ENCODE data around the gene CTNNA3. TPM values are rescaled to one million over a fixed set of nuclear protein-coding genes. Genes with fewer than 3 reads are reported as not detected.

The CTNNA3 gene
- total RNA-seq, 1 donor from 2014 or later = 3.3 TPM

GRCh38 chr10:66723608-66724400, 972.2 kb downstream of the CTNNA3 start:
- DNase-seq = no peak
- no peak for TF ChIP-seq CTCF (IDR thresholded peaks at IDR 0.05; ENCODE audit: partially characterized antibody, unreplicated experiment)
- Mint-ChIP-seq H3K4me3 (ENCODE audit: unreplicated experiment) (no peak overlapping the region), H3K27ac (ENCODE audit: unreplicated experiment) (no peak overlapping the region), H3K9me3 (ENCODE audit: unreplicated experiment) (no peaks in the 10 kb centered on the region), H3K27me3 (ENCODE audit: unreplicated experiment) (no peaks in the 10 kb centered on the region), H3K36me3 (ENCODE audit: unreplicated experiment) (no peaks in the 10 kb centered on the region), H3K4me1 (ENCODE audit: low read depth, unreplicated experiment) (no peaks in the 10 kb centered on the region)

- Mint-ChIP-seq H3K36me3 (ENCODE audit: unreplicated experiment) (no peaks in the 10 kb centered on the region), H3K4me1 (ENCODE audit: low read depth, unreplicated experiment) (no peaks in the 10 kb centered on the region), H3K27ac (ENCODE audit: unreplicated experiment) (no peak overlapping the region), H3K27me3 (ENCODE audit: unreplicated experiment) (no peaks in the 10 kb centered on the region), H3K4me3 (ENCODE audit: unreplicated experiment) (no peak overlapping the region), H3K9me3 (ENCODE audit: unreplicated experiment) (peaks cover 2% of the 10 kb centered on the region)
- DNase-seq = no peak
- TF ChIP-seq CTCF (IDR thresholded peaks at IDR 0.05; ENCODE audit: partially characterized antibody, unreplicated experiment) = no peak
Measured at GRCh38 chr10:66719483-66719882, 976.5 kb downstream of the CTNNA3 start.

GRCh38 chr10:66717231-66717981, 978.6 kb downstream of the CTNNA3 start:
- Mint-ChIP-seq H3K9me3 (ENCODE audit: unreplicated experiment) (peaks cover 2% of the 10 kb centered on the region), H3K27me3 (ENCODE audit: unreplicated experiment) (no peaks in the 10 kb centered on the region), H3K27ac (ENCODE audit: unreplicated experiment) (no peak overlapping the region), H3K36me3 (ENCODE audit: unreplicated experiment) (no peaks in the 10 kb centered on the region), H3K4me3 (ENCODE audit: unreplicated experiment) (no peak overlapping the region), H3K4me1 (ENCODE audit: low read depth, unreplicated experiment) (no peaks in the 10 kb centered on the region)
- no peak for DNase-seq
- TF ChIP-seq CTCF (IDR thresholded peaks at IDR 0.05; ENCODE audit: partially characterized antibody, unreplicated experiment) = no peak

GRCh38 chr10:66714741-66715140, 981.3 kb downstream of the CTNNA3 start:
- Mint-ChIP-seq H3K36me3 (ENCODE audit: unreplicated experiment) (no peaks in the 10 kb centered on the region), H3K27ac (ENCODE audit: unreplicated experiment) (no peak overlapping the region), H3K27me3 (ENCODE audit: unreplicated experiment) (no peaks in the 10 kb centered on the region), H3K4me3 (ENCODE audit: unreplicated experiment) (no peak overlapping the region), H3K4me1 (ENCODE audit: low read depth, unreplicated experiment) (no peaks in the 10 kb centered on the region), H3K9me3 (ENCODE audit: unreplicated experiment) (peaks cover 2% of the 10 kb centered on the region)
- TF ChIP-seq CTCF (IDR thresholded peaks at IDR 0.05; ENCODE audit: partially characterized antibody, unreplicated experiment) = no peak
- no peak for DNase-seq

GRCh38 chr10:66713387-66713786, 982.6 kb downstream of the CTNNA3 start:
- Mint-ChIP-seq H3K27me3 (ENCODE audit: unreplicated experiment) (no peaks in the 10 kb centered on the region), H3K27ac (ENCODE audit: unreplicated experiment) (no peak overlapping the region), H3K9me3 (ENCODE audit: unreplicated experiment) (peaks cover 2% of the 10 kb centered on the region), H3K36me3 (ENCODE audit: unreplicated experiment) (no peaks in the 10 kb centered on the region), H3K4me1 (ENCODE audit: low read depth, unreplicated experiment) (no peaks in the 10 kb centered on the region), H3K4me3 (ENCODE audit: unreplicated experiment) (no peak overlapping the region)
- TF ChIP-seq CTCF (IDR thresholded peaks at IDR 0.05; ENCODE audit: partially characterized antibody, unreplicated experiment) = no peak
- no peak for DNase-seq
